K562 (cell line): Measurements from ENCODE around the gene RALB. TPM values are rescaled to one million over a fixed set of nuclear protein-coding genes. Genes with fewer than 3 reads are reported as not detected.

Source experiments
- ATAC-seq: fragments of 200-7000 bp; cut with Tn5 transposase; 3 replicates; pipeline ENCODE4 v1.9.1; 2020; ENCODE audit warnings: moderate library complexity
- BruUV-seq: library from RNA; stranded (reverse); fragments of 400-500 nt; replicated peaks from 2 replicates; lab custom pipeline; 2021; lab: Mats Ljungman, UMichigan
- CTCF ChIA-PET: fragments of 300-600 bp; formaldehyde crosslinking; extraction: SDS; loops from one replicate; lab custom pipeline; 2021; ENCODE audit warnings: low intra/inter-chr PET ratio; lab: Yijun Ruan, JAX
- POLR2A ChIA-PET: fragments of 300-600, 350-650 bp; sonication (Branson Sonifier 250); formaldehyde crosslinking; extraction: SDS; loops from one replicate; lab custom pipeline; 2021; ENCODE audit warnings: antibody characterized with exemption, inconsistent platforms; lab: Yijun Ruan, JAX
- DNase-seq, 4 experiments: peaks; one replicate each; pipeline versions ENCODE4 v3.0.0 to v3.0.0-alpha.2; 2011 to 2018; ENCODE audit warnings: low spot score in 3 of 4, mixed read lengths in 3 of 4; ENCODE audit errors: extremely low read depth in 1 of 4
- FAIRE-seq: peaks from 2 replicates; lab custom pipeline; 2011; peaks lifted over from hg19 to GRCh38; lab: Jason Lieb, UNC
- H2AFZ ChIP-seq: 2 replicates; pipeline ENCODE4 v1.6.0; 2011; ENCODE audit warnings: low read depth, low read length, control low read depth, inconsistent platforms
- H3K27ac ChIP-seq: fragments of 200-600 bp; 3 replicates; pipeline ENCODE4 v1.8.0; 2011; ENCODE audit warnings: low read depth, mild to moderate bottlenecking, control low read depth, inconsistent platforms, low read length, moderate library complexity, mixed read lengths; ENCODE audit errors: extremely low read depth
- H3K27me3 ChIP-seq, 2 experiments: fragments of 300-600 bp in 1 of 2; 2 replicates in 1 of 2; 3 replicates in 1 of 2; pipeline versions ENCODE4 v1.6.0 to v1.8.0; 2011; ENCODE audit warnings: inconsistent platforms in 2 of 2, low read length in 2 of 2, mild to moderate bottlenecking in 1 of 2, mixed read lengths in 1 of 2, moderate library complexity in 1 of 2; ENCODE audit not compliant: control insufficient read depth in 2 of 2, insufficient read depth in 2 of 2
- H3K36me3 ChIP-seq: fragments of 300-600 bp; 3 replicates; pipeline ENCODE4 v1.8.0; 2011; ENCODE audit warnings: mild to moderate bottlenecking, low read length, inconsistent platforms; ENCODE audit not compliant: control insufficient read depth, insufficient read depth
- H3K4me1 ChIP-seq, 2 experiments: fragments of 200-600 bp in 1 of 2; replicated peaks in 1 of 2; 2 replicates in 1 of 2; 3 replicates in 1 of 2; pipeline versions ENCODE4 v1.5.1 to v1.8.0; 2011; ENCODE audit warnings: inconsistent platforms in 2 of 2, low read length in 2 of 2, mild to moderate bottlenecking in 1 of 2, mixed read lengths in 1 of 2, moderate library complexity in 1 of 2; ENCODE audit not compliant: control insufficient read depth in 2 of 2, insufficient read depth in 2 of 2
- H3K4me2 ChIP-seq: 2 replicates; pipeline ENCODE4 v1.6.1; 2011; ENCODE audit warnings: low read length, control low read depth, inconsistent platforms, mixed read lengths; ENCODE audit not compliant: insufficient read depth
- H3K4me3 ChIP-seq: fragments of 200-600 bp; sonication (generic), shearing (Covaris generic); 2 replicates; pipeline ENCODE4 v1.5.1; 2016; ENCODE audit warnings: control low read depth, inconsistent platforms
- H3K79me2 ChIP-seq: fragments of 200-600 bp; 3 replicates; pipeline ENCODE4 v1.8.0; 2011; ENCODE audit warnings: low read length, inconsistent platforms; ENCODE audit not compliant: control insufficient read depth, insufficient read depth
- H3K9ac ChIP-seq, 2 experiments: 2 replicates each; pipeline versions ENCODE4 v1.6.0 to v1.6.1; 2011; ENCODE audit warnings: low read depth in 2 of 2, low read length in 2 of 2, control low read depth in 1 of 2, inconsistent platforms in 1 of 2, mild to moderate bottlenecking in 1 of 2, mixed read lengths in 1 of 2; ENCODE audit not compliant: insufficient read depth in 1 of 2
- H3K9me1 ChIP-seq: one replicate; pipeline ENCODE4 v1.6.0; 2011; ENCODE audit warnings: inconsistent platforms, mild to moderate bottlenecking, low read length, moderate library complexity; ENCODE audit not compliant: control insufficient read depth, insufficient read depth
- H3K9me3 ChIP-seq: replicated peaks from 2 replicates; pipeline ENCODE4 v1.5.1; 2011; ENCODE audit warnings: low read depth, low read length, inconsistent platforms; ENCODE audit not compliant: control insufficient read depth, insufficient read depth
- H4K20me1 ChIP-seq: replicated peaks from 2 replicates; pipeline ENCODE4 v1.6.1; 2011; ENCODE audit warnings: low read length, inconsistent platforms, mixed read lengths; ENCODE audit not compliant: control insufficient read depth, insufficient read depth
- HOXB6 ChIP-seq: fragments of 250-450 bp; sonication (Bioruptor Pico); IDR thresholded peaks from 2 replicates; pipeline ENCODE4 v1.5.1; 2022; ENCODE audit warnings: mild to moderate bottlenecking, borderline replicate concordance
- MAFF ChIP-seq: IDR thresholded peaks from 2 replicates; pipeline ENCODE4 v1.6.1; 2012; ENCODE audit warnings: low read length, improper control_type of control experiment
- POLR2AphosphoS5 ChIP-seq: IDR thresholded peaks from 2 replicates; pipeline ENCODE4 v1.6.1; 2011; ENCODE audit warnings: mild to moderate bottlenecking, low read depth, low read length, moderate library complexity; ENCODE audit not compliant: control insufficient read depth, insufficient read depth
- RBM14 ChIP-seq: fragments of 200-400 bp; formaldehyde crosslinking; IDR thresholded peaks from 2 replicates; pipeline ENCODE4 v1.6.1; 2018; ENCODE audit warnings: low read depth, mild to moderate bottlenecking, low read length, moderate library complexity, borderline replicate concordance; ENCODE audit not compliant: insufficient read depth
- RBM15 ChIP-seq: fragments of 200-400 bp; formaldehyde crosslinking; IDR thresholded peaks from 2 replicates; pipeline ENCODE4 v1.6.1; 2018; ENCODE audit warnings: mild to moderate bottlenecking, low read length, moderate library complexity; ENCODE audit not compliant: insufficient read depth
- ZNF436 ChIP-seq: fragments of 250-450, 450-650 bp; sonication (Bioruptor Pico); formaldehyde crosslinking; IDR thresholded peaks from 2 replicates; pipeline ENCODE4 v1.7.0; 2020; ENCODE audit warnings: mild to moderate bottlenecking
- WGBS: fragments of 100-300 bp; shearing (Covaris generic); methylation state at CpG from one replicate; pipeline ENCODE4 v1.1.6; 2016; ENCODE audit warnings: low coverage, mixed read lengths; ENCODE audit not compliant: insufficient coverage; ENCODE audit errors: missing lambda C conversion rate; 5-methylcytosine and 5-hydroxymethylcytosine counted together
- in situ Hi-C: fragments of 300-500 bp; cut with MboI; formaldehyde crosslinking; loops from 4 replicates; pipeline ENCODE4 v1.15.0; 2018; ENCODE audit warnings: inconsistent platforms, mixed read lengths
- intact Hi-C: fragments of 100-400 bp; cut with micrococcal nuclease; formaldehyde crosslinking; loops from 2 replicates; pipeline ENCODE4 v1.14.2; 2022
- polyA plus RNA-seq, 8 experiments: library from polyadenylated mRNA; depleted of rRNA in 4 of 8; stranded (reverse) in 5 of 8; unstranded in 3 of 8; fragments of >200 nt; fragmentation: Nextera tagmentation in 2 of 8; fragmentation: Illumina TruSeq in 1 of 8; extraction: Ambion mirVana in 2 of 8; extraction: Trizol in 1 of 8; gene quantifications; 2 replicates each; pipeline versions ENCODE4 v1.2.1 to v1.2.3, GENCODE V29; 2011 to 2014; ENCODE audit warnings: inconsistent platforms in 1 of 8, missing spikeins in 1 of 8
- total RNA-seq, 7 experiments: library from RNA; depleted of rRNA in 6 of 7; stranded (reverse); fragments of >200 nt in 6 of 7; fragmentation: Illumina TruSeq in 2 of 7; extraction: Trizol in 2 of 7; gene quantifications; 2 replicates each; pipeline versions ENCODE4 v1.2.1 to v1.2.3, GENCODE V29; 2011 to 2021; ENCODE audit warnings: low replicate concordance in 1 of 7
- TF ChIP-seq, protein P1 (sequence below): fragments of 250-450 bp; sonication (Bioruptor Pico); IDR thresholded peaks from 2 replicates; pipeline ENCODE4 v1.8.0; 2022; ENCODE audit warnings: moderate library complexity, mild to moderate bottlenecking, inconsistent platforms
- TF ChIP-seq, protein P2 (sequence below): fragments of 450-650 bp; IDR thresholded peaks from 2 replicates; pipeline ENCODE4 v1.6.1; 2016; ENCODE audit warnings: mild to moderate bottlenecking
- TF ChIP-seq, protein P3 (sequence below): fragments of 450-650 bp; IDR thresholded peaks from 2 replicates; pipeline ENCODE4 v1.6.1; 2014; ENCODE audit warnings: low read depth, mild to moderate bottlenecking, moderate library complexity, borderline replicate concordance
- TF ChIP-seq, protein P4 (sequence below): fragments of 250-450 bp; sonication (Bioruptor Pico); IDR thresholded peaks from 2 replicates; pipeline ENCODE4 v1.5.0; 2020; ENCODE audit warnings: mild to moderate bottlenecking, borderline replicate concordance
- TF ChIP-seq, protein P5 (sequence below): fragments of 450-650 bp; IDR thresholded peaks from 2 replicates; pipeline ENCODE4 v1.7.0; 2016; ENCODE audit warnings: borderline replicate concordance

RALB gene
- total and polyA plus RNA-seq, 9 of the 15 experiments (the other 6 are each of a cell fraction or from before 2014, with no cell fraction given): 14.8 to 65.6 (median 38.4) TPM

DNA sequence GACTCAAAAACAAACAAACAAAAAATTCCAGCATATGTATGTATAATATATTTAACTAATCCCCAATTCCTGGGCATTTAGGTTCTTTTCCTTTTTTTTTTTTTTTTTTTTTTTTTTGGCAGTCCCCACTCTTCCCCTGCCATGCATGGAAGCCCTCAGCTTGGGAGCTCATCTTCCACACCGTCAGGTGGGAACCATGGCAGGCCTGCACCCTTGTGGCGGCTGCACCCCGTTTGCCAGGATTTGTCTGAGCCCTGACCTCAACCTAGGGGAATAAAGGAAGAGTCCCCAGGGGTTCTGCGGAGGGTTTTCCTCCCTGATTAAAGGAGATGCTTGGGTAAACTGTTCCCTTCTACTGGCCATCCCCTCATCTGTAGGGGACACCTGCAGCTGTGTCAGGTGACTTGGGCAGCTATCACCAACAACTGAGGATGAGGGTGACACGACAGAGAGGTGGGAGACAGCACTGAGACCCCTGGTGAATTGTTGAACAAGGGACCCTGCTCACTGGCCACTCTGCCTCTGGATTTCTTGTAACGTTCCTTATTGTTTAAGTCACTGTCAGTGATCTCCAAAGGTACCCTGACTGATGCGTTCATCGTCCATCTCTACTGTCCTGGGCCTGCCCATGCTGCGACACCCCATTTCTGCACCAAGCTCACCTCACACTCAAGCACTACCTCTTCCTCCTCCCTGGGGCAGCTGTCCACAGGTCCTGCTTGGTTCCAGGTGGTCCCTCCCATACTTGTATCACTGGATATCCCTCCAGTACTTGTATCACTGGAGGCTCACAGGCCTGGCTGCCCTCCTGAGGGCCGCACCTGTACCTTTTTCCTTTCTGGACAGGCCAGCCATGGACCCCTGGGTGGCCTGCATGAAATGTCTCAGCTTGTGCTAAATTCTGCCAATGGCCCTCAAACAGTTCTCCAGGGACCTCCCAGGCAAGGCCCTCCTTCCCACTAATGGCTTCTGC is 44.0 kb upstream of the RALB start:
- no peak for ATAC-seq
- ChIA-PET CTCF (no interaction called here), POLR2A (interaction anchor here (1.0 to 1.9 kb wide), 2 partner anchors 10 to 11 kb away, joined by 4 to 6 read pairs; no protein-coding TSS in a partner anchor)
- TF ChIP-seq ZNF436 (no peak), RBM14 (no peak), MAFF (no peak), RBM15 (no peak), POLR2AphosphoS5 (no peak), HOXB6 (CRISPR knock-in tag) (no peak)
- TF ChIP-seq, protein P1, sequence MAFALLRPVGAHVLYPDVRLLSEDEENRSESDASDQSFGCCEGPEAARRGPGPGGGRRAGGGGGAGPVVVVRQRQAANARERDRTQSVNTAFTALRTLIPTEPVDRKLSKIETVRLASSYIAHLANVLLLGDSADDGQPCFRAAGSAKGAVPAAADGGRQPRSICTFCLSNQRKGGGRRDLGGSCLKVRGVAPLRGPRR (CRISPR knock-in tag): no peak
- TF ChIP-seq, protein P2, sequence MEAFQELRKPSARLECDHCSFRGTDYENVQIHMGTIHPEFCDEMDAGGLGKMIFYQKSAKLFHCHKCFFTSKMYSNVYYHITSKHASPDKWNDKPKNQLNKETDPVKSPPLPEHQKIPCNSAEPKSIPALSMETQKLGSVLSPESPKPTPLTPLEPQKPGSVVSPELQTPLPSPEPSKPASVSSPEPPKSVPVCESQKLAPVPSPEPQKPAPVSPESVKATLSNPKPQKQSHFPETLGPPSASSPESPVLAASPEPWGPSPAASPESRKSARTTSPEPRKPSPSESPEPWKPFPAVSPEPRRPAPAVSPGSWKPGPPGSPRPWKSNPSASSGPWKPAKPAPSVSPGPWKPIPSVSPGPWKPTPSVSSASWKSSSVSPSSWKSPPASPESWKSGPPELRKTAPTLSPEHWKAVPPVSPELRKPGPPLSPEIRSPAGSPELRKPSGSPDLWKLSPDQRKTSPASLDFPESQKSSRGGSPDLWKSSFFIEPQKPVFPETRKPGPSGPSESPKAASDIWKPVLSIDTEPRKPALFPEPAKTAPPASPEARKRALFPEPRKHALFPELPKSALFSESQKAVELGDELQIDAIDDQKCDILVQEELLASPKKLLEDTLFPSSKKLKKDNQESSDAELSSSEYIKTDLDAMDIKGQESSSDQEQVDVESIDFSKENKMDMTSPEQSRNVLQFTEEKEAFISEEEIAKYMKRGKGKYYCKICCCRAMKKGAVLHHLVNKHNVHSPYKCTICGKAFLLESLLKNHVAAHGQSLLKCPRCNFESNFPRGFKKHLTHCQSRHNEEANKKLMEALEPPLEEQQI: no peak
- TF ChIP-seq, protein P3, sequence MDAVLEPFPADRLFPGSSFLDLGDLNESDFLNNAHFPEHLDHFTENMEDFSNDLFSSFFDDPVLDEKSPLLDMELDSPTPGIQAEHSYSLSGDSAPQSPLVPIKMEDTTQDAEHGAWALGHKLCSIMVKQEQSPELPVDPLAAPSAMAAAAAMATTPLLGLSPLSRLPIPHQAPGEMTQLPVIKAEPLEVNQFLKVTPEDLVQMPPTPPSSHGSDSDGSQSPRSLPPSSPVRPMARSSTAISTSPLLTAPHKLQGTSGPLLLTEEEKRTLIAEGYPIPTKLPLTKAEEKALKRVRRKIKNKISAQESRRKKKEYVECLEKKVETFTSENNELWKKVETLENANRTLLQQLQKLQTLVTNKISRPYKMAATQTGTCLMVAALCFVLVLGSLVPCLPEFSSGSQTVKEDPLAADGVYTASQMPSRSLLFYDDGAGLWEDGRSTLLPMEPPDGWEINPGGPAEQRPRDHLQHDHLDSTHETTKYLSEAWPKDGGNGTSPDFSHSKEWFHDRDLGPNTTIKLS: no peak
- TF ChIP-seq, protein P4, sequence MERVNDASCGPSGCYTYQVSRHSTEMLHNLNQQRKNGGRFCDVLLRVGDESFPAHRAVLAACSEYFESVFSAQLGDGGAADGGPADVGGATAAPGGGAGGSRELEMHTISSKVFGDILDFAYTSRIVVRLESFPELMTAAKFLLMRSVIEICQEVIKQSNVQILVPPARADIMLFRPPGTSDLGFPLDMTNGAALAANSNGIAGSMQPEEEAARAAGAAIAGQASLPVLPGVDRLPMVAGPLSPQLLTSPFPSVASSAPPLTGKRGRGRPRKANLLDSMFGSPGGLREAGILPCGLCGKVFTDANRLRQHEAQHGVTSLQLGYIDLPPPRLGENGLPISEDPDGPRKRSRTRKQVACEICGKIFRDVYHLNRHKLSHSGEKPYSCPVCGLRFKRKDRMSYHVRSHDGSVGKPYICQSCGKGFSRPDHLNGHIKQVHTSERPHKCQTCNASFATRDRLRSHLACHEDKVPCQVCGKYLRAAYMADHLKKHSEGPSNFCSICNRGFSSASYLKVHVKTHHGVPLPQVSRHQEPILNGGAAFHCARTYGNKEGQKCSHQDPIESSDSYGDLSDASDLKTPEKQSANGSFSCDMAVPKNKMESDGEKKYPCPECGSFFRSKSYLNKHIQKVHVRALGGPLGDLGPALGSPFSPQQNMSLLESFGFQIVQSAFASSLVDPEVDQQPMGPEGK (CRISPR knock-in tag): no peak
- TF ChIP-seq, protein P5, sequence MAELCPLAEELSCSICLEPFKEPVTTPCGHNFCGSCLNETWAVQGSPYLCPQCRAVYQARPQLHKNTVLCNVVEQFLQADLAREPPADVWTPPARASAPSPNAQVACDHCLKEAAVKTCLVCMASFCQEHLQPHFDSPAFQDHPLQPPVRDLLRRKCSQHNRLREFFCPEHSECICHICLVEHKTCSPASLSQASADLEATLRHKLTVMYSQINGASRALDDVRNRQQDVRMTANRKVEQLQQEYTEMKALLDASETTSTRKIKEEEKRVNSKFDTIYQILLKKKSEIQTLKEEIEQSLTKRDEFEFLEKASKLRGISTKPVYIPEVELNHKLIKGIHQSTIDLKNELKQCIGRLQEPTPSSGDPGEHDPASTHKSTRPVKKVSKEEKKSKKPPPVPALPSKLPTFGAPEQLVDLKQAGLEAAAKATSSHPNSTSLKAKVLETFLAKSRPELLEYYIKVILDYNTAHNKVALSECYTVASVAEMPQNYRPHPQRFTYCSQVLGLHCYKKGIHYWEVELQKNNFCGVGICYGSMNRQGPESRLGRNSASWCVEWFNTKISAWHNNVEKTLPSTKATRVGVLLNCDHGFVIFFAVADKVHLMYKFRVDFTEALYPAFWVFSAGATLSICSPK: no peak

More for the DNA sequence above, 44.0 kb upstream of the RALB start:
- H3K9me1 ChIP-seq: no peaks in the 10 kb centered on the region
- H3K27me3 ChIP-seq: peaks cover 0 to 12% of the 10 kb centered on the region in 2 experiments; a peak in 3 of 5 replicates
- H3K27ac ChIP-seq: no peak overlapping the region
- H4K20me1 ChIP-seq: 0 out of 2 replicates have a peak, but pooled peaks cover 5% of the 10 kb centered on the region
- no TSS peak for BruUV-seq
- intact Hi-C loops (no loop called here), in situ Hi-C loops (no loop called here)
- H3K9ac ChIP-seq: no peak overlapping the region
- no peak overlapping the region for H3K4me3 ChIP-seq
- WGBS: 30% methylated on average over 10 of the region's 10 CpGs
- H3K4me1 ChIP-seq: peaks cover 0 to 9% of the 10 kb centered on the region in 2 experiments; a peak in 2 of 5 replicates
- H3K9me3 ChIP-seq: no peaks in the 10 kb centered on the region
- no peak overlapping the region for H2AFZ ChIP-seq
- no peaks in the 10 kb centered on the region for H3K36me3 ChIP-seq
- no peaks in the 10 kb centered on the region for H3K79me2 ChIP-seq
- no peak for DNase-seq
- H3K4me2 ChIP-seq: no peak overlapping the region
- FAIRE-seq: no peak
